ENCODE data around the gene HOATZ.

DNA sequence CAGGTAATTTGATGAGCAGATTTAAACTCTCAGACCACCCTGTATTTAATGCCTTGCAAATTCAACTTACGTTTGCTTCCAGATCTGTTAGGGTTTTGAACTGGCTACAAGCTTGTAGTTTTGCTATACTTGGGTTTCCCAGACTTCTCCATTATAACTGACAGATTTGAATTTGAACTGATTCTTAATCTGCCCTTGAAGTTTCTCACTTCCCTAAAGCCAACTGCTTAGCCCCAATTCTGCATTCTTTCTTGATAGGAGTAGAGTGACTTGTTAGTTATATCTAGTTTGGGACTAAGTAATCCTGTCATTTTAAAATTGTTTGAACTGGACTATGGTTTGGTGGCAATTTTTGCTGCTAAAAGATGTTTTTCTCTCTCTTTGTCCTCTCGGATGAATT is 35.7 kb downstream of the HOATZ start:
- TF ChIP-seq SIN3A (IDR thresholded peaks at IDR 0.05; ENCODE audit: low read depth) (no peak), POLR2A (IDR thresholded peaks at IDR 0.05; ENCODE audit: borderline replicate concordance, extremely low read depth, insufficient read depth, insufficient read length) (no peak)
